Fibroblast of lung (primary cell): Measurements from ENCODE around the gene SOX10. TPM values are rescaled to one million over a fixed set of nuclear protein-coding genes. Genes with fewer than 3 reads are reported as not detected.

Experiments
- DNase-seq, 2 donors: peaks; one replicate each; pipeline versions ENCODE4 v3.0.0 to v3.0.0-alpha.2; 2010; ENCODE audit warnings: low read depth in 2 of 2
- H2AFZ ChIP-seq: 2 replicates; pipeline ENCODE4 v1.5.1; 2012; ENCODE audit warnings: low read length, control low read depth, inconsistent platforms
- H3K27ac ChIP-seq: 2 replicates; pipeline ENCODE4 v1.5.1; 2011; ENCODE audit warnings: low read length, control low read depth; ENCODE audit not compliant: insufficient read depth
- H3K27me3 ChIP-seq: 2 replicates; pipeline ENCODE4 v1.5.1; 2011; ENCODE audit warnings: mild to moderate bottlenecking, low read length; ENCODE audit not compliant: control insufficient read depth, insufficient read depth
- H3K36me3 ChIP-seq: 2 replicates; pipeline ENCODE4 v1.5.1; 2011; ENCODE audit warnings: low read length; ENCODE audit not compliant: control insufficient read depth, insufficient read depth
- H3K4me1 ChIP-seq: 2 replicates; pipeline ENCODE4 v1.5.1; 2011; ENCODE audit warnings: low read length; ENCODE audit not compliant: control insufficient read depth, insufficient read depth; ENCODE audit errors: extremely low read depth
- H3K4me2 ChIP-seq: 2 replicates; pipeline ENCODE4 v1.5.1; 2011; ENCODE audit warnings: low read length, control low read depth; ENCODE audit not compliant: insufficient read depth; ENCODE audit errors: extremely low read depth
- H3K4me3 ChIP-seq, 4 experiments: fragments of 200-600 bp in 1 of 4; sonication (generic) in 1 of 4; replicated peaks in 1 of 4; 2 replicates each; pipeline ENCODE4 v1.5.1; 2011 to 2016; ENCODE audit warnings: low read length in 4 of 4, low read depth in 3 of 4, mild to moderate bottlenecking in 3 of 4, control low read depth in 2 of 4, inconsistent platforms in 1 of 4, mixed read lengths in 1 of 4; ENCODE audit not compliant: insufficient read depth in 1 of 4; ENCODE audit errors: control extremely low read depth in 1 of 4
- H3K79me2 ChIP-seq: 2 replicates; pipeline ENCODE4 v1.5.1; 2012; ENCODE audit warnings: mild to moderate bottlenecking, low read length, inconsistent platforms; ENCODE audit not compliant: control insufficient read depth, insufficient read depth
- H3K9ac ChIP-seq: 2 replicates; pipeline ENCODE4 v1.5.1; 2011; ENCODE audit warnings: mild to moderate bottlenecking, low read length, control low read depth; ENCODE audit not compliant: insufficient read depth
- H3K9me3 ChIP-seq: 2 replicates; pipeline ENCODE4 v1.5.1; 2012; ENCODE audit warnings: low read depth, low read length; ENCODE audit not compliant: control insufficient read depth, insufficient read depth
- H4K20me1 ChIP-seq: 2 replicates; pipeline ENCODE4 v1.5.1; 2011; ENCODE audit warnings: low read length; ENCODE audit not compliant: control insufficient read depth, insufficient read depth; ENCODE audit errors: extremely low read depth
- EZH2 ChIP-seq: IDR thresholded peaks from 2 replicates; pipeline ENCODE4 v1.5.1; 2012; ENCODE audit warnings: low read length, control low read depth, mild to moderate bottlenecking; ENCODE audit errors: missing control alignments
- polyA plus RNA-seq, 2 donors: library from polyadenylated mRNA; depleted of rRNA in 1 of 2; stranded (reverse) in 1 of 2; unstranded in 1 of 2; fragments of >200 nt; gene quantifications; 2 replicates each; pipeline ENCODE4 v1.2.1, GENCODE V29; 2011 to 2012; ENCODE audit warnings: missing spikeins in 1 of 2
- total RNA-seq: library from RNA; depleted of rRNA; stranded (reverse); fragments of >200 nt; gene quantifications from 2 replicates; pipeline ENCODE4 v1.2.1, GENCODE V29; 2014
- TF ChIP-seq, protein P1 (sequence below), 2 donors: IDR thresholded peaks in 1 of 2; conservative IDR thresholded peaks in 1 of 2; 1 replicate in 1 of 2; 2 replicates in 1 of 2; pipeline ENCODE4 v1.5.1; 2011 to 2012; ENCODE audit warnings: low read length in 2 of 2, control low read depth in 1 of 2, inconsistent platforms in 1 of 2, low read depth in 1 of 2, mild to moderate bottlenecking in 1 of 2

The SOX10 gene
- total and polyA plus RNA-seq, 2 donors (not counting 1 experiment from before 2014, with no cell fraction given) = not detected

DNA sequence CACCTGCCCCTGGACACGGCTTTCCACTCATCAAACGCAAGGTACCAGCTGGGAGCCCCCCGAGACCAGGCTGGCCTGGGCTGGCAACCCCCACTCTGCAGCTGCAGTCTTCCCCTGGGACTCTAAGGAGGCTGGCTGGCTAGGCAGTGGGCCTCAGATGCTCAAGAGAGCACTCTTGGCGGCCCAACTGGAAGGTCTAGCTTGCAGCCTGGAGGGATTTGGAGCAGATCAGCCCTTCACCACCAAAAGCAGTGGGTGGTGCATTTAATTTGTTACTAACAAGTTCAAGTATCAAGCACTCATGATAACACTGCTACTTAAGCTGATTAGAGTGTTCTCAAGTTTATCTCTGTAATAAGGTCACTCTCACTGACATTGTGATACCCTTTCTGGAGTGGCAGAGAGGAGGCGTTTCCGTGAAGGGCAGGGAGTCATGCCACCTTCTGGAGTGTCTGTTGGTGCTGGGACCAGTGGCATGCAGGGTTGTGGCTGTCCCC, 52.4 kb downstream of the SOX10 start:
- H3K4me1 ChIP-seq = peaks cover 24% of the 10 kb centered on the region
- H3K79me2 ChIP-seq = no peaks in the 10 kb centered on the region
- H2AFZ ChIP-seq = no peak overlapping the region
- no peak overlapping the region for H3K4me3 ChIP-seq
- no peak for DNase-seq
- H4K20me1 ChIP-seq = no peaks in the 10 kb centered on the region
- no peak for TF ChIP-seq EZH2
- TF ChIP-seq, protein P1, sequence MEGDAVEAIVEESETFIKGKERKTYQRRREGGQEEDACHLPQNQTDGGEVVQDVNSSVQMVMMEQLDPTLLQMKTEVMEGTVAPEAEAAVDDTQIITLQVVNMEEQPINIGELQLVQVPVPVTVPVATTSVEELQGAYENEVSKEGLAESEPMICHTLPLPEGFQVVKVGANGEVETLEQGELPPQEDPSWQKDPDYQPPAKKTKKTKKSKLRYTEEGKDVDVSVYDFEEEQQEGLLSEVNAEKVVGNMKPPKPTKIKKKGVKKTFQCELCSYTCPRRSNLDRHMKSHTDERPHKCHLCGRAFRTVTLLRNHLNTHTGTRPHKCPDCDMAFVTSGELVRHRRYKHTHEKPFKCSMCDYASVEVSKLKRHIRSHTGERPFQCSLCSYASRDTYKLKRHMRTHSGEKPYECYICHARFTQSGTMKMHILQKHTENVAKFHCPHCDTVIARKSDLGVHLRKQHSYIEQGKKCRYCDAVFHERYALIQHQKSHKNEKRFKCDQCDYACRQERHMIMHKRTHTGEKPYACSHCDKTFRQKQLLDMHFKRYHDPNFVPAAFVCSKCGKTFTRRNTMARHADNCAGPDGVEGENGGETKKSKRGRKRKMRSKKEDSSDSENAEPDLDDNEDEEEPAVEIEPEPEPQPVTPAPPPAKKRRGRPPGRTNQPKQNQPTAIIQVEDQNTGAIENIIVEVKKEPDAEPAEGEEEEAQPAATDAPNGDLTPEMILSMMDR (conservative IDR thresholded peaks at IDR 0.05 in 1 of 2, IDR thresholded peaks at IDR 0.05 in 1 of 2; ENCODE audit: low read depth in 1 of 2, low read length in 2 of 2) = no peak
- peaks cover 37% of the 10 kb centered on the region for H3K36me3 ChIP-seq
- no peaks in the 10 kb centered on the region for H3K9me3 ChIP-seq
- H3K9ac ChIP-seq = no peak overlapping the region
- no peak overlapping the region for H3K27ac ChIP-seq
- H3K4me2 ChIP-seq = no peak overlapping the region
- no peaks in the 10 kb centered on the region for H3K27me3 ChIP-seq

DNA sequence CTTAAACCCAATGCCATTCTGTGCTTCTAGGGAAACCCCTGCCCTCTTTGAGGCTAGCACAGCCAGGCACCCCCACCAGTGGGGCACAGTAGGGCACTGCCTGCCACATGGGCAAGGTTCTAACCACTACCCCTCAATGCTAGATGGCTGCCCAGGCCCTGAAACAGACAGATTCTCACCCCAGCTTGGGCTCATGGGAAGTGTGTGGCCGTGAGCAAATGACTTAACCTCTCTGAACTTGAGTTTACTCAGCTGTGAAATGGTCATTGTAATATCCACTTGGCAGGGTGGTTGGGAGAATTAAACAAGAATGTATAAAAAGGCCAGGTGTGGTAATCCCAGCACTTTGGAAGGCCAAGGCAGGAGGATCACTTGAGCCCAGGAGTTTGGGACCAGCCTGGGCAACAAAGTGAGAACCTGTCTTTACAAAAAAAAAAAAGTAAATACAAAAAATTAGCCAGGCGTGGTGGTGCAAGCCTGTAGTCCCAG, 53.4 kb downstream of the SOX10 start:
- Histone ChIP-seq H3K79me2 (no peaks in the 10 kb centered on the region), H3K27ac (peak overlapping the region; percentile 41), H3K4me3 (no peak overlapping the region), H3K9ac (no peak overlapping the region), H3K36me3 (peaks cover 40% of the 10 kb centered on the region), H3K4me2 (no peak overlapping the region), H3K4me1 (peaks cover 24% of the 10 kb centered on the region), H3K9me3 (no peaks in the 10 kb centered on the region), H4K20me1 (no peaks in the 10 kb centered on the region), H2AFZ (no peak overlapping the region), H3K27me3 (no peaks in the 10 kb centered on the region)
- no peak for DNase-seq
- no peak for TF ChIP-seq EZH2
- TF ChIP-seq, protein P1 (conservative IDR thresholded peaks at IDR 0.05 in 1 of 2, IDR thresholded peaks at IDR 0.05 in 1 of 2; ENCODE audit: low read depth in 1 of 2, low read length in 2 of 2) = no peak

DNA sequence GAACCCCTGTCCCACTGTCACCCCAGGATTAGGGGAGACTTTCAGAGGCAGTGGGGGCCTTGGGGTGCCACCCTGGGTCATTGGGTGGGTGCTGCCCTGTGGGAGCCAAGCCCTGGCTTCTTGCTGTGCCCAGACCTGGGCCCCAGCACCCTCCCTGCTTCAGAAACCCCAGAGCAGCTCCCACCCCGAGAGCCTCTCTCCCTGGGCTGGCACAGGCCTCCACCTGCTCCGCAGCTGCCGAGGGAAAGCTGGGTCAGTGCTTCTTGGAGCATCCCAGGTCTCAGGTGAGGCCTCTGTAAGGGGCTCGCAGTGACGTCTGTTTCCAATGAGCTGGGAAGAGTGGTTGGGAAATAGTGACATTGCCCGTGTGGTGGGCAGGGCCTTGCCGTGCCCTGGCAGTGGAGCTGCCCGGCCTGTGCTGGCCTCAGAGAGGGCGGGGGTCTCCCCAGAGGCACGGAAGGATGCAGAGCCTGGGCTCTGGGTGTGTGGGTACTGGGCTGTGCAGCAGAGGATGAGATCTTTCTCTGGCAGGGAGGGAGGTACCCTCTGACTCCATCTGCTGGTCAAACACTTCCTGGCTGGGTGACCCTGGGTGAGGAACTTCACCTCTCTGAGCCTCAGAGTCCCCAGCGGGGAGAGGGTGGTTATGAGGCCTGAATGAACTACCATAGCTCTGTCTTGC, 53.9 kb downstream of the SOX10 start:
- Histone ChIP-seq H4K20me1 (no peaks in the 10 kb centered on the region), H3K27ac (peak overlapping the region; percentile 41)
- peak in 1 of 2 donors; percentile 40 for DNase-seq

More for the DNA sequence above, 53.9 kb downstream of the SOX10 start:
- no peak overlapping the region for H2AFZ ChIP-seq
- H3K9ac ChIP-seq = no peak overlapping the region
- TF ChIP-seq EZH2 = no peak
- TF ChIP-seq, protein P1 (conservative IDR thresholded peaks at IDR 0.05 in 1 of 2, IDR thresholded peaks at IDR 0.05 in 1 of 2; ENCODE audit: low read depth in 1 of 2, low read length in 2 of 2) = peak; percentile 60 to 64
- no peak overlapping the region for H3K4me3 ChIP-seq
- H3K4me2 ChIP-seq = no peak overlapping the region
- no peaks in the 10 kb centered on the region for H3K27me3 ChIP-seq
- H3K36me3 ChIP-seq = peaks cover 44% of the 10 kb centered on the region
- H3K79me2 ChIP-seq = no peaks in the 10 kb centered on the region
- H3K9me3 ChIP-seq = no peaks in the 10 kb centered on the region
- peaks cover 25% of the 10 kb centered on the region for H3K4me1 ChIP-seq
